Mesendoderm (in vitro differentiated cells): ENCODE measurements around the gene THADA.

ENCODE experiments used
- DNase-seq: peaks from one replicate; pipeline ENCODE4 v3.0.0; 2013
- H2AK5ac ChIP-seq: 2 replicates; pipeline ENCODE4 v1.6.1; 2013; ENCODE audit warnings: low read length, inconsistent platforms
- H2BK120ac ChIP-seq: 2 replicates; pipeline ENCODE4 v1.6.1; 2013; ENCODE audit warnings: low read depth, mild to moderate bottlenecking, low read length, moderate library complexity, mixed read lengths
- H2BK15ac ChIP-seq: replicated peaks from 2 replicates; pipeline ENCODE4 v1.6.1; 2013; ENCODE audit warnings: low read depth, mild to moderate bottlenecking, moderate library complexity
- H2BK5ac ChIP-seq: 2 replicates; pipeline ENCODE4 v1.6.1; 2013; ENCODE audit warnings: low read length, inconsistent platforms
- H3K18ac ChIP-seq: 2 replicates; pipeline ENCODE4 v1.6.1; 2013; ENCODE audit warnings: mild to moderate bottlenecking, low read length, mixed read lengths
- H3K23ac ChIP-seq: one replicate; pipeline ENCODE4 v1.6.1; 2013; ENCODE audit warnings: low read length
- H3K27ac ChIP-seq: 2 replicates; pipeline ENCODE4 v1.5.1; 2013; ENCODE audit warnings: low read depth, mild to moderate bottlenecking, inconsistent platforms, low read length, moderate library complexity
- H3K27me3 ChIP-seq: 2 replicates; pipeline ENCODE4 v1.6.1; 2013; ENCODE audit warnings: low read length, control low read depth, mild to moderate bottlenecking, inconsistent platforms; ENCODE audit not compliant: insufficient read depth, poor library complexity
- H3K36me3 ChIP-seq: 2 replicates; pipeline ENCODE4 v1.6.1; 2013; ENCODE audit warnings: low read length, inconsistent platforms; ENCODE audit not compliant: control insufficient read depth, insufficient read depth
- H3K4ac ChIP-seq: one replicate; pipeline ENCODE4 v1.6.1; 2013; ENCODE audit warnings: low read depth, mild to moderate bottlenecking, low read length, moderate library complexity
- H3K4me1 ChIP-seq: 2 replicates; pipeline ENCODE4 v1.6.1; 2013; ENCODE audit warnings: low read depth, low read length, inconsistent platforms; ENCODE audit not compliant: control insufficient read depth
- H3K4me2 ChIP-seq: 2 replicates; pipeline ENCODE4 v1.6.1; 2013; ENCODE audit warnings: low read length
- H3K4me3 ChIP-seq: 2 replicates; pipeline ENCODE4 v1.5.1; 2013; ENCODE audit warnings: mild to moderate bottlenecking, low read length
- H3K56ac ChIP-seq: one replicate; pipeline ENCODE4 v1.6.1; 2013; ENCODE audit warnings: low read length
- H3K79me1 ChIP-seq: 2 replicates; pipeline ENCODE4 v1.6.1; 2013; ENCODE audit warnings: low read length, inconsistent platforms
- H3K79me2 ChIP-seq: 2 replicates; pipeline ENCODE4 v1.6.1; 2013; ENCODE audit warnings: mild to moderate bottlenecking, low read length; ENCODE audit not compliant: control insufficient read depth, insufficient read depth
- H3K9ac ChIP-seq: 2 replicates; pipeline ENCODE4 v1.6.1; 2013; ENCODE audit warnings: low read length, inconsistent platforms
- H4K5ac ChIP-seq: one replicate; pipeline ENCODE4 v1.6.1; 2013; ENCODE audit warnings: low read length
- H4K8ac ChIP-seq: one replicate; pipeline ENCODE4 v1.6.1; 2013; ENCODE audit warnings: low read depth, mild to moderate bottlenecking, control low read depth, low read length, moderate library complexity
- WGBS: extraction: QIAGEN DNeasy Blood & Tissue Kit; methylation state at CpG from one replicate; pipeline ENCODE4 v1.1.7; 2013; ENCODE audit warnings: low lambda C conversion rate, missing lambda C conversion rate; ENCODE audit not compliant: insufficient coverage; ENCODE audit errors: extremely low coverage; 5-methylcytosine and 5-hydroxymethylcytosine counted together

THADA gene

GRCh38 chr2:43324259-43325106, 271.4 kb downstream of the THADA start:
- no peak overlapping the region for H3K23ac ChIP-seq
- no peak overlapping the region for H3K4me2 ChIP-seq
- no peaks in the 10 kb centered on the region for H3K27me3 ChIP-seq
- no peak overlapping the region for H3K9ac ChIP-seq
- H2BK120ac ChIP-seq, result no peak overlapping the region
- no peak overlapping the region for H3K4me3 ChIP-seq
- H4K5ac ChIP-seq, result no peak overlapping the region
- H2AK5ac ChIP-seq, result no peak overlapping the region
- no CpG with 5 or more reads among the region's 8 CpGs for WGBS
- no peak overlapping the region for H2BK5ac ChIP-seq
- H3K4me1 ChIP-seq, result peaks cover under 1% of the 10 kb centered on the region
- no peaks in the 10 kb centered on the region for H3K36me3 ChIP-seq
- H4K8ac ChIP-seq, result no peak overlapping the region
- no peak overlapping the region for H3K4ac ChIP-seq
- H3K79me1 ChIP-seq, result no peaks in the 10 kb centered on the region
- no peak overlapping the region for H3K27ac ChIP-seq
- H2BK15ac ChIP-seq, result no peak overlapping the region
- no peak overlapping the region for H3K18ac ChIP-seq
- no peak for DNase-seq
- H3K56ac ChIP-seq, result no peak overlapping the region
- H3K79me2 ChIP-seq, result no peaks in the 10 kb centered on the region

GRCh38 chr2:43323857-43324256, 272.0 kb downstream of the THADA start:
- Histone ChIP-seq H3K23ac (no peak overlapping the region), H4K5ac (no peak overlapping the region), H3K4me1 (no peaks in the 10 kb centered on the region), H4K8ac (no peak overlapping the region), H3K27me3 (no peaks in the 10 kb centered on the region), H3K56ac (no peak overlapping the region), H3K4ac (no peak overlapping the region), H3K4me2 (no peak overlapping the region), H3K9ac (no peak overlapping the region), H2BK5ac (no peak overlapping the region), H3K4me3 (no peak overlapping the region), H2AK5ac (no peak overlapping the region), H3K79me1 (no peaks in the 10 kb centered on the region), H3K36me3 (no peaks in the 10 kb centered on the region), H3K79me2 (no peaks in the 10 kb centered on the region), H2BK15ac (no peak overlapping the region), H3K18ac (no peak overlapping the region), H2BK120ac (no peak overlapping the region), H3K27ac (no peak overlapping the region)
- WGBS, result no CpG with 5 or more reads among the region's 4 CpGs
- peak; percentile 59 for DNase-seq

- Histone ChIP-seq H3K36me3 (no peaks in the 10 kb centered on the region), H3K4me3 (no peak overlapping the region), H3K23ac (no peak overlapping the region), H3K9ac (no peak overlapping the region), H3K18ac (no peak overlapping the region), H2AK5ac (no peak overlapping the region), H2BK15ac (no peak overlapping the region), H3K4ac (no peak overlapping the region), H3K56ac (no peak overlapping the region), H3K27ac (no peak overlapping the region), H2BK120ac (no peak overlapping the region), H2BK5ac (no peak overlapping the region), H3K79me1 (no peaks in the 10 kb centered on the region), H4K5ac (no peak overlapping the region), H4K8ac (no peak overlapping the region), H3K4me1 (no peaks in the 10 kb centered on the region), H3K27me3 (no peaks in the 10 kb centered on the region), H3K4me2 (no peak overlapping the region), H3K79me2 (no peaks in the 10 kb centered on the region)
- no CpG with 5 or more reads among the region's 1 CpG for WGBS
- DNase-seq, result no peak
These were observed 274.4 kb downstream of the THADA start for GRCh38 chr2:43321446-43321845.

- H3K79me1 ChIP-seq, result no peaks in the 10 kb centered on the region
- no CpG with 5 or more reads among the region's 2 CpGs for WGBS
- H3K18ac ChIP-seq, result no peak overlapping the region
- H3K27me3 ChIP-seq, result no peaks in the 10 kb centered on the region
- no peak overlapping the region for H4K5ac ChIP-seq
- no peak overlapping the region for H3K4me2 ChIP-seq
- H3K79me2 ChIP-seq, result no peaks in the 10 kb centered on the region
- no peaks in the 10 kb centered on the region for H3K4me1 ChIP-seq
- H3K4me3 ChIP-seq, result no peak overlapping the region
- no peak overlapping the region for H2BK5ac ChIP-seq
- H3K23ac ChIP-seq, result no peak overlapping the region
- H2AK5ac ChIP-seq, result no peak overlapping the region
- H3K36me3 ChIP-seq, result no peaks in the 10 kb centered on the region
- H2BK120ac ChIP-seq, result no peak overlapping the region
- DNase-seq, result no peak
- H3K9ac ChIP-seq, result no peak overlapping the region
- no peak overlapping the region for H2BK15ac ChIP-seq
- H3K27ac ChIP-seq, result no peak overlapping the region
- H3K4ac ChIP-seq, result no peak overlapping the region
- H4K8ac ChIP-seq, result no peak overlapping the region
- no peak overlapping the region for H3K56ac ChIP-seq
These were observed 276.3 kb downstream of the THADA start for GRCh38 chr2:43319541-43319940.

- Histone ChIP-seq H2BK15ac (no peak overlapping the region), H3K18ac (no peak overlapping the region), H3K27me3 (no peaks in the 10 kb centered on the region), H4K5ac (no peak overlapping the region), H3K4me1 (no peaks in the 10 kb centered on the region), H4K8ac (no peak overlapping the region), H3K79me2 (no peaks in the 10 kb centered on the region), H3K23ac (no peak overlapping the region), H3K79me1 (no peaks in the 10 kb centered on the region), H3K4ac (no peak overlapping the region), H2AK5ac (no peak overlapping the region), H3K56ac (no peak overlapping the region), H3K36me3 (no peaks in the 10 kb centered on the region), H3K4me3 (no peak overlapping the region), H2BK5ac (no peak overlapping the region), H3K9ac (no peak overlapping the region), H3K4me2 (no peak overlapping the region), H2BK120ac (no peak overlapping the region), H3K27ac (no peak overlapping the region)
- DNase-seq, result no peak
These were observed 277.0 kb downstream of the THADA start for GRCh38 chr2:43318791-43319190.

- H4K8ac ChIP-seq, result no peak overlapping the region
- no peaks in the 10 kb centered on the region for H3K4me1 ChIP-seq
- H2BK120ac ChIP-seq, result no peak overlapping the region
- H2AK5ac ChIP-seq, result no peak overlapping the region
- H3K36me3 ChIP-seq, result no peaks in the 10 kb centered on the region
- H3K27me3 ChIP-seq, result no peaks in the 10 kb centered on the region
- H3K9ac ChIP-seq, result no peak overlapping the region
- H4K5ac ChIP-seq, result no peak overlapping the region
- no peak overlapping the region for H3K27ac ChIP-seq
- H3K4me3 ChIP-seq, result no peak overlapping the region
- no peaks in the 10 kb centered on the region for H3K79me2 ChIP-seq
- no peak overlapping the region for H3K23ac ChIP-seq
- no peak overlapping the region for H3K4ac ChIP-seq
- H3K56ac ChIP-seq, result no peak overlapping the region
- no peak overlapping the region for H2BK15ac ChIP-seq
- WGBS, result no CpG with 5 or more reads among the region's 3 CpGs
- no peak overlapping the region for H3K4me2 ChIP-seq
- H2BK5ac ChIP-seq, result no peak overlapping the region
- no peaks in the 10 kb centered on the region for H3K79me1 ChIP-seq
- no peak overlapping the region for H3K18ac ChIP-seq
- no peak for DNase-seq
These were observed 278.2 kb downstream of the THADA start for GRCh38 chr2:43317680-43318079.
